ENCODE data around the gene GZMM. TPM values are rescaled to one million over a fixed set of nuclear protein-coding genes. Genes with fewer than 3 reads are reported as not detected.

GZMM gene
- total and polyA plus RNA-seq, 4 donors, result 0.74 to 3.0 (median 2.5) TPM

GRCh38 chr19:576768-577438, 33.0 kb downstream of the GZMM start:
- H3K4me1 ChIP-seq (ENCODE audit: control insufficient read depth in 5 of 5, insufficient read depth in 5 of 5, low read length in 5 of 5), result peaks cover 0 to 26% (median 18%) of the 10 kb centered on the region in 5 donors
- ATAC-seq (ENCODE audit: insufficient read depth, low FRiP score), result no peak
- peaks cover under 1 to 45% (median 4%) of the 10 kb centered on the region in 4 donors for H3K36me3 ChIP-seq (ENCODE audit: control insufficient read depth in 4 of 4, insufficient read depth in 4 of 4, low read length in 4 of 4)
- WGBS, 2 donors, result 90% methylated on average over 27 to 28 of the region's 28 CpGs
- no peaks in the 10 kb centered on the region for H3K27me3 ChIP-seq (ENCODE audit: control insufficient read depth in 3 of 3, insufficient read depth in 3 of 3, low read length in 2 of 3)
- H3K9me3 ChIP-seq (ENCODE audit: control insufficient read depth in 4 of 4, insufficient read depth in 3 of 4, low read length in 3 of 4), result no peaks in the 10 kb centered on the region
- H3K9ac ChIP-seq (ENCODE audit: insufficient read depth in 1 of 2, low read length in 2 of 2), result no peak overlapping the region
- H3K4me3 ChIP-seq, result no peak overlapping the region
- no peak for TF ChIP-seq CTCF (IDR thresholded peaks at IDR 0.05; ENCODE audit: control extremely low read depth, extremely low read depth)
- DNase-seq, result no peak
- peak overlapping the region in 1 of 2 donors; percentile 37 for H3K27ac ChIP-seq (ENCODE audit: low read depth in 1 of 2, low read length in 1 of 2)

GRCh38 chr19:577439-578392, 33.9 kb downstream of the GZMM start:
- Histone ChIP-seq H3K27me3 (ENCODE audit: control insufficient read depth in 3 of 3, insufficient read depth in 3 of 3, low read length in 2 of 3) (no peaks in the 10 kb centered on the region), H3K27ac (ENCODE audit: low read depth in 1 of 2, low read length in 1 of 2) (peak overlapping the region in 1 of 2 donors; percentile 37), H3K4me3 (no peak overlapping the region), H3K9me3 (ENCODE audit: control insufficient read depth in 4 of 4, insufficient read depth in 3 of 4, low read length in 3 of 4) (no peaks in the 10 kb centered on the region), H3K36me3 (ENCODE audit: control insufficient read depth in 4 of 4, insufficient read depth in 4 of 4, low read length in 4 of 4) (peaks cover 2 to 53% (median 5%) of the 10 kb centered on the region in 4 donors), H3K4me1 (ENCODE audit: control insufficient read depth in 5 of 5, insufficient read depth in 5 of 5, low read length in 5 of 5) (peaks cover 0 to 26% (median 18%) of the 10 kb centered on the region in 5 donors), H3K9ac (ENCODE audit: insufficient read depth in 1 of 2, low read length in 2 of 2) (no peak overlapping the region)
- TF ChIP-seq CTCF (IDR thresholded peaks at IDR 0.05; ENCODE audit: control extremely low read depth, extremely low read depth), result no peak
- WGBS, 2 donors, result 91 to 94% methylated on average over 66 of the region's 66 CpGs
- ATAC-seq (ENCODE audit: insufficient read depth, low FRiP score) (no peak), DNase-seq (no peak)

- Histone ChIP-seq H3K4me3 (no peak overlapping the region), H3K27me3 (ENCODE audit: control insufficient read depth in 3 of 3, insufficient read depth in 3 of 3, low read length in 2 of 3) (no peaks in the 10 kb centered on the region), H3K9me3 (ENCODE audit: control insufficient read depth in 4 of 4, insufficient read depth in 3 of 4, low read length in 3 of 4) (no peaks in the 10 kb centered on the region), H3K36me3 (ENCODE audit: control insufficient read depth in 4 of 4, insufficient read depth in 4 of 4, low read length in 4 of 4) (peaks cover 2 to 61% (median 7%) of the 10 kb centered on the region in 4 donors), H3K9ac (ENCODE audit: insufficient read depth in 1 of 2, low read length in 2 of 2) (no peak overlapping the region), H3K4me1 (ENCODE audit: control insufficient read depth in 5 of 5, insufficient read depth in 5 of 5, low read length in 5 of 5) (peaks cover 0 to 20% (median 11%) of the 10 kb centered on the region in 5 donors), H3K27ac (ENCODE audit: low read depth in 1 of 2, low read length in 1 of 2) (no peak overlapping the region)
- DNase-seq, result no peak
- TF ChIP-seq CTCF (IDR thresholded peaks at IDR 0.05; ENCODE audit: control extremely low read depth, extremely low read depth), result no peak
- 93 to 94% methylated on average over 46 of the region's 46 CpGs for whole genome bisulfite sequencing, 2 donors
- ATAC-seq (ENCODE audit: insufficient read depth, low FRiP score), result no peak
These were observed 35.4 kb downstream of the GZMM start for GRCh38 chr19:579111-579841.

Measured in lung (tissue), 12 donors.